SK-N-MC (cell line): ENCODE data around the gene ATF3.
"Not testable (repeated sequence)": the region's sequence is repeated elsewhere in the genome, so short reads cannot be mapped to it uniquely, and the experiment has no call there.

Experiments
- DNase-seq: peaks from one replicate; pipeline ENCODE4 v3.0.0-alpha.2; 2011; ENCODE audit warnings: low read depth, low spot score
- H3K27ac ChIP-seq: fragments of 200-600 bp; sonication (generic); 2 replicates; pipeline ENCODE4 v1.5.1; 2016; ENCODE audit warnings: mixed run types
- H3K36me3 ChIP-seq: fragments of 200-600 bp; sonication (generic); 2 replicates; pipeline ENCODE4 v1.6.1; 2017; ENCODE audit warnings: antibody characterized with exemption, low read length, mixed read lengths; ENCODE audit not compliant: insufficient read depth
- H3K4me3 ChIP-seq: fragments of 200-600 bp; sonication (generic); 2 replicates; pipeline ENCODE4 v1.5.1; 2016
- H3K9ac ChIP-seq: fragments of 200-600 bp; sonication (generic); 2 replicates; pipeline ENCODE4 v1.8.0; 2017; ENCODE audit warnings: mixed run types, mixed read lengths; ENCODE audit not compliant: insufficient read length
- H3K9me3 ChIP-seq: fragments of 200-600 bp; sonication (generic); 2 replicates; pipeline ENCODE4 v1.6.1; 2017; ENCODE audit warnings: low read depth, mild to moderate bottlenecking, antibody characterized with exemption, low read length, moderate library complexity, mixed read lengths
- EZH2 ChIP-seq: fragments of 200-600 bp; sonication (generic); IDR thresholded peaks from one replicate; pipeline ENCODE4 v1.6.1; 2017; ENCODE audit warnings: antibody characterized with exemption
- FOXP2 ChIP-seq: optimal IDR thresholded peaks from 2 replicates; pipeline ENCODE3; 2011; ENCODE audit warnings: mild to moderate bottlenecking, moderate library complexity; ENCODE audit not compliant: insufficient read depth; ENCODE audit errors: extremely low read length, control extremely low read depth
- POLR2AphosphoS5 ChIP-seq: IDR thresholded peaks from 2 replicates; pipeline ENCODE4 v1.6.1; 2012; ENCODE audit warnings: mild to moderate bottlenecking, low read depth, low read length, borderline replicate concordance

Gene ATF3

DNA sequence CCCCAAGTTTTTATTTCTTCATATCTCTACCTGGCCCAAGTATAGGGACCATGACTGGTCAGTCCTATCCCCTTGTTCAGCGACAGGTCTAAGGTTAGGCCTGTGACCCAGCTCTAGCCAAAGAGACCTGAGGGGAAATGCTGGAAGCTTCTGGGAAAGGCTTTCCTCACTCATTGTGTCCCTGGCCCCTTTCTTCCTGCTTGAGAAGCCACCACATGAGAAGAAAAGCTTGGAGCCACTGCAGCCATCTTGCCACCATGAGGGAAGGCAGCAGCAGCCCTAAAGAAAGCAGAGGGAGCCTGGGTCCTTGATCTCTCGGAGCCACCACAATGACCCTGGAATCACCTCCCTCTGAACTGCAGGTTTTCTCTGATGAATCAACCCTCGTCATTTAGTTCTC, 43.4 kb downstream of the ATF3 start:
- no peak for TF ChIP-seq POLR2AphosphoS5
- no peak for TF ChIP-seq EZH2
- TF ChIP-seq FOXP2 = no peak
- Histone ChIP-seq H3K9ac (no peak overlapping the region), H3K9me3 (no peaks in the 10 kb centered on the region), H3K36me3 (no peaks in the 10 kb centered on the region), H3K27ac (no peak overlapping the region), H3K4me3 (no peak overlapping the region)
- DNase-seq = no peak

DNA sequence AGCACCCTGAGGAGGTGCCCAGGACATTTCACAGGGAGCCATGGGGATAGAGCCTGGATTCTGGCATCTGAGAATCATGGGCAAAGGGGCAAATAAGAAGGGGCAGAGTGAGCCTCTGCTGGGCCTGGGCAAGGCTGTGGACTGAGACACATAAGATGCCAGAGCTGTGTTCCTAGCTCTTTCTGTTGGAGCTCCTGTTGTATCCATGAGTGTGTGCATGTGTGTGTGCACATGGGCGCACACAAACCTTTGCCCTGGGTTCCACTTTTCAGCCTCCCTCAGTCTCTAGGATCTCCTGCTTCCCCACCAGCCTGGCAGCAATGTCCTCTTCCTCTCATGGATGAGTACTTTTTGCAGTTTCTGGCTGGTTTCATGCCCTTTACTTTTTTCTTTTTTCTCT, 44.0 kb downstream of the ATF3 start:
- no peaks in the 10 kb centered on the region for H3K9me3 ChIP-seq
- no peaks in the 10 kb centered on the region for H3K36me3 ChIP-seq
- no peak for TF ChIP-seq FOXP2
- TF ChIP-seq EZH2 = no peak
- TF ChIP-seq POLR2AphosphoS5 = no peak
- H3K4me3 ChIP-seq = no peak overlapping the region
- no peak overlapping the region for H3K27ac ChIP-seq
- H3K9ac ChIP-seq = no peak overlapping the region
- DNase-seq = no peak

DNA sequence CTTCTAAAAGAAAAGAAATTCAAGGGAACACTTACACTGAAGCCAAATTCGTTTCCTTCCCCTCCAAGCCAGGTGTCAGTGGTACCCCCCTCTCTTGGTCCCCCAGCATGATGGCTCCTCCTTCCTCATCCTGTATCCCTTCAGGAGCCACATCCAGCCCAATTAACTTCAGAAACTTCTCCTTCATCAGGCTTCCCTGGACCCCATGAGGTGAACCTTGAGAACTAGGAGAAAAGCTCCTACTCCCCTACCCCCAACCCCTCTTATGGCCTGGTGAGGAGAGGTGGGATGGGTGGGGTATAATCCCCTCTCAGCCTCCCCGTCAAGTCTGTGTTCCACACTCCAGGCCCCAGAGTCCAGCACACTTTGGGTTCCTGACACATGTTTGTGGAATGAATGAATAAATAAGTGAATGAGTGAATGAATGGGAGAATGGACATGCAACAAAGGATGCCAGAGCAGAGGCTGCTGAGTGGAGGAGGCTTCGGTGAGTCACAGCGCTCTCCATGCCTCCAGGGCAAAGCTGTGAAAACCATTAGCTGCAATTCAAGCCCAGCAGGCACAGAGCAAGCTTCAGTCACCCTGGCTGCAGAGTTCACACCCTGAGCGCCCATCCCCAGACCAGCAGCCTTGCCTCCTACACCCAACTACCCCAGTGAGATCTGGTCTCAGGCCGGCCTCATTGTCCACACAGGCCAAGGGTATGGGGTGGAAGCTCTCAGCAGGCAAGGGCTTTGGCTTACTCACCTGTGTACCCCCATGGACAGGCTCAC, 47.3 kb downstream of the ATF3 start:
- no peak for TF ChIP-seq FOXP2
- no peak for TF ChIP-seq POLR2AphosphoS5
- TF ChIP-seq EZH2 = no peak
- H3K4me3 ChIP-seq = no peak overlapping the region
- H3K27ac ChIP-seq = no peak overlapping the region
- DNase-seq = no peak
- H3K36me3 ChIP-seq = no peaks in the 10 kb centered on the region
- H3K9me3 ChIP-seq = no peaks in the 10 kb centered on the region
- H3K9ac ChIP-seq = no peak overlapping the region

DNA sequence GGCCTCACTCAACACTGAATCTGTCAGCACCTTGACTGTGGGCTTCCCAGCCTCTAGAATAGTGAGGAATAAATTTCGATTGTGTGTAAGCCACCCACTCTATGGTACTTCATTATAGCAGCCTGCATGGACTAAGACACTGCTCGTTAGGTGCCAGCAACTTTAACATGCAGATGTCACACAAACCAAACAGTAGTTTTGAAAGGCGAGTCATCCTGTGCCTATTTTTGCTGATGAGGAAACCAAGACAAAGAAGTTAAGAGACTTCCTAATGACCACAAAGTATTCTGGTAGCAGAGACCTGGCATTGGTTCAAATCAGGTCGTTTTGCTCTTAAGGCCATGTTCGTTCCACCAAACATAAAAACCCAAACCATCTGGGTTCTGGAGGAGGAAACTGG, 48.2 kb downstream of the ATF3 start:
- DNase-seq = no peak
- H3K4me3 ChIP-seq = no peak overlapping the region
- H3K9ac ChIP-seq = no peak overlapping the region
- no peaks in the 10 kb centered on the region for H3K36me3 ChIP-seq
- H3K27ac ChIP-seq = no peak overlapping the region
- H3K9me3 ChIP-seq = no peaks in the 10 kb centered on the region
- TF ChIP-seq POLR2AphosphoS5 (no peak), FOXP2 (no peak)

DNA sequence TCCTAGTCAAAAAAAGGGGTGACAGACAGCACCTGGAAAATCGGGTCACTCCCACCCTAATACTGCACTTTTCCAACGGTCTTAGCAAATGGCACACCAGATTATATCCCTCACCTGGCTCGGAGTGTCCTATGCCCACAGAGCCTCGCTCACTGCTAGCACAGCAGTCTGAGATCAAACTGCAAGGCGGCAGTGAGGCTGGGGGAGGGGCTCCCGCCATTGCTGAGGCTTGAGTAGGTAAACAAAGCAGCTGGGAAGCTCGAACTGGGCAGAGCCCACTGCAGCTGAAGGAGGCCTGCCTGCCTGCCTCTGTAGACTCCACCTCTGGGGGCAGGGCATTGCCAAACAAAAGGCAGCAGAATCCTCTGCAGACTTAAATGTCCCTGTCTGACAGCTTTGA, 49.7 kb downstream of the ATF3 start:
- not testable (repeated sequence) for DNase-seq, H3K36me3 ChIP-seq, H3K27ac ChIP-seq, H3K9me3 ChIP-seq, H3K9ac ChIP-seq, H3K4me3 ChIP-seq

DNA sequence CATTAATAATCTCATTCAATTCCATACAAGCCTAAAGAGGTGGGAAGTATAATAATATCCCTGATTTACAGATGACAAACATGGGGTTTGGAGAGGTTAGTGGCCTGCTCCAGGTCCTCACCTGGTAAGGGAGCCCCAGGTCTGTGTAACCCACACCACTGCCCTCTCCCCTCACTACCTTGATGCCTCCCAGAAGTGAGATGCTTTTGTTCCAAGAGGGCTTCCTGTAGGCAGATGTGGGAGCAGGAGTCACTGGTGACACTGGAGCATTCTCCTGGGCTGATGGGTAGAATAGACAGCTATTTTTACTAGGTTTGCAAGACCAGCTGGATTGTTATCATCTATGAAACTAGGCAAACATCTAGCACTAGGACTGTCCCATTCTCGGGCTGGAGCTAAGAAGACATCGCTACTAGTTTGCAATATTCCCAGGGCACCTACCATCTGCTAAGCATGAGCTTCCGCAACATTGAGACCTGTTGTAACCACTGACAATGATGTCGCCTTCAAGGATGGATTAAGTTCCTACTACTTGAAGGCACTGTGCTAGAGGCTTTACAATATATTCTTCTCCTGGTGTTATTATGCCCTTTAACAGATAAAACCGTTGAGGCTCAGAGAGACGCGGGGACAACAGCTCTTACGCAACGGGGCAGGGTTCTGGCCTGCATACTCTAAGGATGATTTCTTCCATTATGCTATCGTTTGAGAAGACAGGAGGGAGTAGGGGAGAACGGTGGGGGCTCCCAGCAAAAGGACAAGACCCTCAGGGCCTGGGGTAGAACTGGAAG, 56.0 kb downstream of the ATF3 start:
- Histone ChIP-seq H3K27ac (no peak overlapping the region), H3K9ac (no peak overlapping the region), H3K36me3 (no peaks in the 10 kb centered on the region), H3K4me3 (no peak overlapping the region), H3K9me3 (no peaks in the 10 kb centered on the region)
- TF ChIP-seq EZH2 = no peak
- TF ChIP-seq POLR2AphosphoS5 = no peak
- TF ChIP-seq FOXP2 = no peak
- no peak for DNase-seq

DNA sequence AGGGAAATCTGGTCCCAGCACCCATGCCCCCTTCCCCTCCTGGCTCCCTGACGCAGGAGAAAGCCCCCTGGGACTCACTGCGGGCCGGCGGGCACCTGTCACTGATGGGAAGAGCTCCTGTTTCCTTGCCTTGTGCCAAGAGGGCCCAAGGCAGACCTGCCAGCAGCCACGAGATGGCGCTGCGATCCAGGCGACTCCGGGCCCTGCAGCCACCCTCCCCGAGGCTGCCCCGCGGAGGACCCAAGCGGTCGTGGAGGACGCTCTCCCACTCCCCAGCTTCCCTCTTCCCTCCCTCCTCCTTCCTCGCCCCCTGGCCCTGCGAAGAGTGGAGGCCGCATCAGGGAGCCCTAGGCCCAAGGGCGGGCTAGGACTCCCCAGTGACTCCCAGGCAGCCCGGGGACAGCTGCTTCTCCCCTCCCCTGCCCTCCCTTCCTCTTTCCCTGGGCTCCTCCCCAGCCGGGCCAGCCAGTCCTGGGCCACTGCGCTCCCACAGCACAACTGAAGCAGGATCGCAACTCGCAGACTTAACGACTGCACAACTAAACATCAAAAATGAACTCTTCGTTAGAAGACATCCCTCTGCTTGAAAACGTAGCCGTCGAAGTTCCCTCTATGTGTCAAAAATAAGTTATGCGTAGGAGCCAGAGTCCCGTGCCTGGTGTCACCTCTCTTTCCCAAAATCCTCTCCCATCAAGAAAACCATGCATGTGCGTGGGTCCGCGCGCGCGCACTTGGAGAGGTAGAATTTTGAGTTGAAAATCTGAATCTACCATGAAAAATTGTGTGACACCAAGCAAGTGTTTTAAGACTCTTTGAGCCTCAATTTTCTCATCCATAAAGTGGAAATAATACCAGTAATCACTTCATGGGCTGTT, 56.9 kb downstream of the ATF3 start:
- H3K9me3 ChIP-seq = no peaks in the 10 kb centered on the region
- no peak for TF ChIP-seq FOXP2
- no peak for TF ChIP-seq EZH2
- no peak for TF ChIP-seq POLR2AphosphoS5
- DNase-seq = no peak
- no peak overlapping the region for H3K9ac ChIP-seq
- peak overlapping the region; percentile 76 for H3K4me3 ChIP-seq
- no peaks in the 10 kb centered on the region for H3K36me3 ChIP-seq
- no peak overlapping the region for H3K27ac ChIP-seq

DNA sequence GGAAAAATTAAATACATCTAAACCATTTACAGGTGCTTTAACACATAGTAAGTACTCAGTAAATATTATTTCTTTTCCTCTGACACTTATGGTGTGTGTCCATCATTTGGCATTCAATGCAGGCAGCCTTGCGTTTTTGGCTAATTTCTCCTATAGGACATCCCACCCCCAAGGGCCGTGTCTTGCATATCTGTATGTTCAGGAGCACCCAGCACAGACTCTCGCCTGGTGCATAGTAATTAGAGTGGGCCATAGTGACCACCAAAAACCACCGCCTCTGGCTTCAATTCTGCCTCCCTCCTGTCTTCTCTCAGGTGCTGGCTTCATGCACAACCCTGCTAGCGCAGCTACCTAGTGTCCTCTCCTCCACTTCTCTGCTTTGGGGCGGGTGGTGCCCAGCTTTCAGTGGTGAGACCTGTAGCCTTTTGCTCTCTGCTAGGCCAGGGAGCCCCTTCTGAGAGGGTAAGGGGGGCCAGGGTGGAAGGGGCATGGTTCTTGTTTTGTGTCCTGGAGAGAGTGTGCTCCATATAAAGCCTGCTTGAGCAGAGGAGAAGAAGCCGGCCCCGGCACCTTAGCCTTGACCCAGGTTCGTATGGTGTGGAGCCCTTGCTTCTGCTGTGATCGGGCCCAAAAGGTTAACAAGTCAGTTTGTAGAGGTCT, 57.7 kb downstream of the ATF3 start:
- Histone ChIP-seq H3K36me3 (no peaks in the 10 kb centered on the region), H3K4me3 (no peak overlapping the region), H3K27ac (no peak overlapping the region), H3K9me3 (no peaks in the 10 kb centered on the region), H3K9ac (no peak overlapping the region)
- no peak for TF ChIP-seq EZH2
- TF ChIP-seq FOXP2 = no peak
- no peak for TF ChIP-seq POLR2AphosphoS5
- no peak for DNase-seq
